Activated T-helper 1 cell treated with anti-CD3 and anti-CD28 coated beads, Interleukin-2, amount 50 U/mL, for 16 hours (primary cell): ENCODE data around the gene NCOA3.

ENCODE experiments used
- DNase-seq, 2 donors: peaks; one replicate each; pipeline ENCODE4 v3.0.0-alpha.2; 2020; ENCODE audit warnings: low read depth in 1 of 2, low spot score in 1 of 2

The NCOA3 gene

DNA sequence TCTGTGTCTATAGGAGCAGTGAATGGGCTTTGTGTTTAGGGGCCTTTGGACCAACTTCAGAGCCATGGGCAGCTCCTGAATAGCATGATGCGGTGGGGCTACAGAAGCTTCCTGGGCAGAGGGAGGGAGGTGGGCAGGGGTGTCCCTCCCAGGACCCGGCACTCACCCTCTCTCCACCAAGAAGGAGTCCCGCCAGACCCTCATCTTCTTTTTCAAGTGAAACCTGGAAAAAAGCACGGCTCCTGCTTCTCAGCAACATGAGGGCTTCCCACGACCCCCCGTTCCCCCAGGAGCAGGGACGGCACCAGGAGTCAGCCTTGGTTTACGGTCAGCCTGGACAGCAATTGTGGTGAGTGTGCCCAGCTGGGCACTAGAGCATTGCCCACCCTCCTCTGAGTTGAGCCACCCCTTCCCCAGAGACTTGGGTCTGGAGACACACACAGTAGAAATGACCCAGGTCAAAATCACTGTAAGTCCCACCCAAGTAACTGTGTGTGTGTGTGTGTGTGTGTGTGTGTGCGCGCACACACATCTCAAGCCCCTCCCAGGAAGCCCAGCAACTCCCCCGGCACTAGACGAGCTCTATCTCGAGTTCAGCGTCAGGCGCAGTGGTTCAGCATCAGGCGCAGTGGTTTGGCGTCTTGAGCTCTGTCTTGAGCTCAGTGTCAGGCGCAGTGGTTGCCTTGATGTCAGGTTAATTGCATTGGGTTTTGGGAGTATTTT is 175.4 kb downstream of the NCOA3 start:
- no peak for DNase-seq

DNA sequence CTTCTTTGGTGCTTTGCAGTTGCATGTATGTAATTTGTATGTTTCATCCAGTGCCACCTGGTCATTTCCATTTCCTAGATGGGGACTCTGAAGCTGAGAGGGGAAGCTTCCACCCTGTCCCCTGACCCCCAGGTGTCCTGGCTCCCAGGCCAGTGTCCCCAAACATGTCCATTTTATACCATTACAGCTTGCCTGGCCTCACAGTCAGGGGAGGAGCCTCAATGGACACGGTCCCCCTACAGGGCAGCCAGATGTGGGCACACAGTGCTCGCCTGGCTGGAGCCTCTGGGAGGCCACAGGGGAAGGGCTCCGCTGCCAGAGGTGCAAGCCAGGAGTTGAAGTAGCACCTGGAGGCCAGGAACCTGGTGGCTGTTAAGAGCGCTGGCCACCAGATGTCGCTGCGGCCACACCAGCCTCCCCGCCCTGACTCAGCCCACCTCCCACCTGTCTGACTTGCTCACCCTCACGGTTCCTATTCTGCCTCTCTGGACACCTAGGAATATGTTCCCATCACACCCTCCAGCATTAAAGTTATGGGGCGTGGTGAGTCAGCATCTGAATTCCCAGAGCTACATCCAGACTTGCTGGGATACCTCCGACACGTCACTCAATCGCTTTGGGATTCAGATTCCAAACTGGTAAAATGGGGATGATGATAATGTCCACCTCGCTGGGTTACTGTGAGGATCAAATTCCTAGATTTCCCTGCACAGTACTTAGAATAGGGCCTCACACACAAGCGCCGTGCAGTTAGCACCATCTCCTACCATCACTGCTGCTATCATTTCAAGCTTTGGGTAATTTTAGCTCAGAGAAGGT is 176.2 kb downstream of the NCOA3 start:
- DNase-seq, result peak; percentile 26 to 43

DNA sequence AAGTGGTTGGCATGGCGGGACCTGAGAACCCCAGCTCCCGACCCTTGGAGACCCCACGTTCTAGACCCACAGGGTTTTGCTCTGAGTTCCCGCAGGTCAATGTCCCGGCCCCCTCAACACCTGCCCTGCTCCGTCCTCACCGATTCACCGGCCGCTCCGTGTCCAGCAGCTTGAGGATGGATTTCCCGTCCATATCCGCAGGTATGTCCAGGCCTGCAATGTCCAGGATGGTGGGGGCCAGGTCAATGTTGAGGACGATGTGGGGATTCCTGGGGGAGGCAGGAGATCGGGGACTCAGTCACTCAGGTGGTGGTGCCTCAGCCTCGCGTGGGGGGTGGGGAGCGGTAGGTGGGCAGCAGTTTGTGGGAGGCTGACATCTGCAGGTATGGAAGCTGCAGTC is 176.8 kb downstream of the NCOA3 start:
- DNase-seq, result no peak

DNA sequence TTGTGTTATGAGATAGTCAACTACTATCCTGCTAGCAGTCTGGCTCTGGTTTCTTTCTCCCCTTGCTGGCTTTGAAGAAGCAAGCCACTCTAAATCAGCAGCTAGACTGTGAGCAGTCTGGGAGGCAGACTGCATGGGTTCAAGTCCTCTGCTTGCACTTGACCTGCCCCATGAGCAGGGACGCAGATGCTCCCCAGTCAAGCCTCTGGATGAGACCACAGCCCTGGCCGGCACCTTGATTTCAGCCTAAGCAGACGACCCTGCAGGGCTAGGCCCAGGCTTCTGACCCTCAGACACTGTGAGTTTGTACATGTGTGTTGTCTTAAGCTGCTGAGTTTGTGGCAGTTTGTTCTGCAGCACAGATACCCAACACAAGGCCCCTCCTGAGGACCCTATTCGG is 177.8 kb downstream of the NCOA3 start:
- no peak for DNase-seq

DNA sequence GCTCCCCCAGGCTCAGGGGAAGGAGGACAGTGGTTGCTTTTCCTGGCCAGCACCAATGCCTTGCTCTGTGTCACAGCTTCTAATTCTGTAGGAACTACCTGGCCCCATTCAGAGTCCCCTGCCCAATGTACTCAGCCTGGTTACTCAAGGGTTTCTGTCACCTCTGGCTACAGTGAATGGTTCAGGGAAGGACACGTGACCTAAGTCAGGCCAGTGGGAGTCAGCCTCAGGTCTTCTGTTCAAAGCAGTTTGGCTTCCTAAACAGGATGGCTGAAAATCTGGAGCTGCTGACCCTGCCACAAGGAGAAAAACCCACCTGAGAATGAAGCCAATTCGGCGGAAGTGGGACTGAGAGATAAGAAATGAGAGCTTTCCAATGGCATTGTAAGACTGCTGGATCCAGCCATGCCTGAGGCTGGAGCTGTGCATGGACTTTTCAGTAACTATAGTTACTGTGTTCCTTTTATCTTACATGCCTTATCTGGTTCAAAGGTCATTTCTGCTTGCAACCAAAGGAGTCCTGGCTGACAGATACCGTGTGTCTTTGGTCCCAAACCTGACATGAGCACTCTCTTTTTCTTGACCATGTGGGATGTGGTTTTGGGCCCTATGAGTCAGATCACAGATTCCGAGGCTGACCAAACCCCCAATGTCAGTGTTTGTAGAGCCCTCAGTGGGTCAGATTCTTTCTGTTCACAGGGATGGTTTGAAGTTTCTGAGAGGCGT is 179.3 kb downstream of the NCOA3 start:
- DNase-seq, result no peak

DNA sequence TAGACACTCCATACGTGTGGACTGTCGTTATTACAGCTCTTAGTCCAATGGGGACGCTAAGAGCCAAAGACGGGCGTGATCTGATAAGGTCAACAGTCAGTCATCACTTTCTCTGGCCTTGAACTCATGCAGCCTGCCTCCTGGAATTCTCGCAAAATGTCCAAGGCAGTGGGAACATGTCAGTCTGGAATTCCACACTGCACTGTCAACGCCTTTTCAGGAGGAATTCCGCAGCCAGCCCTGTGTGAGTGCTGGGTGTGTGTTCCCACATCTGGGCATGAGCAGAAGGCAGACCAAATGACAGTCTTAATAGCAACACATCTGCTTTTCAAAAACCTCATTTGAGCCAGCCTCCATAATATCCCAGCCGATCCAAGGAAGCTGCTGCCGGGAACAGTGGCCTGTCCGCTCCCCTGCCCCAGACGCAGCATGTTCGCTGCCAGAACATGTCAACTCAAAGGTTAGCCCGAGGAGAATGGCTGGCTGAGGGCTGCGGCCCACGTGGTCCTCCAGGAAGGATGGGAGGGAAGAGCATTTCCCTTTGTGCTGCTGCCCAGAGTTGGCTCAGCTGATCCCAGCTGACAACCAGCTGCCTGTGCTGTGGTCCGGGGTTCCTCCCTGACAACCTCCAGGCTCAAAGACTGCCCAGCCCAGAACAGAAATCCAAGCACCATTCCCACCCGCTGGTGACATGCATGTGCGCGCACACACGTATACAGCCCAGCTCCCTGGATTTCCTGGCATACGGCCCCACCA is 180.5 kb downstream of the NCOA3 start:
- DNase-seq, result no peak

DNA sequence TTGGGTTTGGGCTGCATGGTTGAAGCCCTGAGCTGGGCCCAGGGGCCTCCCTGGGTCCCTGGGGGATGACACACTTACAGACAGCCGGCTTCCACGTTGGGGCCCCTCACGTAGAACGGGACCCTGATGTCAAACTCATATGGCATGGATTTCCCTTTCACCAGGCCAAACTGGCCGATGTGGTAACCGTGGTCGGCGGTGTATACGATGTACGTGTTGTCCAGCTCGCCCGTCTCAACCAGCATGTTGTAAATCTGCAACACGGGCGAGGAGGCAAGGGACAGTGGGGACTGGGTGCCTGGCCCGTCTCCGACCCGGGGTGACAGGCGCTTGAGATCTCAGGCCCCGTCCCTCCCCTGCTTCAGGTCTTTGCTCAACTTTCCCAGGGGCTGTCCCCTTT is 181.2 kb downstream of the NCOA3 start:
- no peak for DNase-seq

DNA sequence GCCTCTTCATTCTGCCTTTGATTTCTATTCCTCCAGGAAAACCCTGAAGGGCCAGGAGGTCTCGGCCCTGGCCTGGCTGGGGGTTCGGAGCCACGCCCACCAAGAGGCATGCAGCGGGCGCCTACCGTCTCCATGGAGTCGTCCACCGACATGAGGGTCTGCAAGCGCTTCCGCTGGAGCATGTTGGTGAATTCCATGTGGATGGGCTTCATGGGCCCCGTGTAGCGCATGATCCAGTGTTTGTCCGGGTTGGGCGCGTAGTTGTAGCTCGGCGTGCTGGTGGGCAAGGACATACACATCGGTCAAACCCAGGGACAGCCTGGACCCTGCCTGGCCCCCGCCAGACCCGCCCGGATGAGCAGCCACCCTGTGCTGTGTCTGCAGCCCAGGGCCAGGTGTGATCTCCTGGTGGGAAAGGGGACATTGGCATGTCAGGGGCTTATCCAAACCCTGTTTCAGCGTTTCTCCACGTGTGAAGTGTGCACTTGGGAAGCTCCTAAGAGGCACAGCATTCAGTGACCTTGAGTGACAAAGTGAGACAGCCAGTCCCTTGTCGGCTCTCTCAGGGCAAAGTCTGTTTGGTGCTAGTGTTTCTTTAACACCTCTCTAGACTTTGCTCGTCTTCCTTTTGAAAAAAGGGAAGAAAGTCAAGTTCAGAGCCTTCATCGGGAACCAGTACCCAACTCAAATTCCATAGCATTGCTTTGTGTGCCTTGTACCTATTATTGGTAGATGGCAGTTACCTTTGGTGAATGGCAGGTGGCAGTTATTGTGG is 182.8 kb downstream of the NCOA3 start:
- no peak for DNase-seq

DNA sequence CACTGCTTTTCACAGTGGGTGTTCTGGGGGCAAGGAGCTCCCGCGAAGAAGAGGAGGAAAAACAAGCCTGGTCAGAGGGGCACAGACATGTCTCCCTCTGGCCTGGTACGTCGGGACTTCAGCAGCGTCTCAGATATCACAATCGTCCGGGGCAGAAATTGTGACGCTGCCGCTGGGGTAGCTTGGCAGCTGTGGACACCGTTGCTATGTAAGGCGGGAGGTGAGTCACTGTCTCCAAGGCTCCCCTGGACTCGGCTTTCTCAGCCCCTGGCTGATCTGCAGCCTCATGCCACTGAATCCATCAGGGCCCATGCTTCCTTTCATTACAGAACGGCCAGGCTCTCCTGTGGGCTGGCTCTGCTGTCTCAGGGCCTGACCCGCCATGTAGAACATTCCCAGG is 184.9 kb downstream of the NCOA3 start:
- no peak for DNase-seq

- no peak for DNase-seq
These were observed 185.7 kb downstream of the NCOA3 start for GRCh38 chr20:47687095-47687987.

DNA sequence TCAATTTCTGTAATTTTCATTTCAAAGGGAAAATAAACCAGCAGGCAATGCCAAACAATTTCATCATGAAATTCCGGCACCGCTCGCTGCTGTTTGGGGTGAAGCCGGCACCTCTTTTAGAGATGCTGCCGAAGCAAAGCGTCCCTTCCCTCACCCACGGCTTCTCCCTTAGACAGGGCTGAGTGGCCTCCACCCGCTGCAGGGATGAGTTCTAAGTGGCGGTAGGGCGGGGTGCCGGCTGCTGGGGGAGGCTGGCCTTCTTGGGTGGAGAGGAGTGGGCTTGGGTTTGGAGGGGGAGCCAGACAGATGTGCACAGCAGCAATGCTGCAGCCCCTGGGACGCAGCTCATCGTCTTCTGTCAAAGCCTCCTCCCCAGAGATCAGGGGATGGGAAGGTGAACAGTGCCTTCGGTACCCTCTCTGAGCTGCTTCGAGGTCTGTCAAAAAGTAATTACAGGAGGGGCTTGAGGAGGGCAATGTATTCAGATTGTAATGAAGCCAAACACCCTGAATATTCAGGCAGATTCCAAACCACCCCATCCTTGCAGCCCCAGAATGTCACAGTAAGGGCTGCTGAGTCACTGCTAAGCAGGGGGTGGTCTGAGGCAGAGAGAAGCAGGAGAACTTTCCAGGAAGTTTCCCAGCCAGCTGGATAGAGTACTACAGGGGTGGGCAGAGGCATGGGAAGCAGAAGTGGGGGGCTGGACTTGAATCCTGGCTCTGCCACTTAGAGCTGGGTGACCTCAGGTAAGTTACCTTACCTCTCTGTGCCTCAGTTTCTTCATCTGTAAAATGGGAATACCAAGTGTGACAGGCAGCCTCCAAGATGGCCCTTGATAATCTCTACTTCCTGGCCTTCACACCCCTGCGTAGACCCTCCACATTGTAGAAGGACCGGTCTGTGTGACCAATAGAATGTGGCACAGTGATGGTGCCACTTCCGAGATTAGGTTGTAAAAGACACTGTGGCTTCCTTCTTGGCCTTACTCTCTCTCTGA is 187.0 kb downstream of the NCOA3 start:
- DNase-seq, result no peak

- DNase-seq, result no peak
These were observed 188.0 kb downstream of the NCOA3 start for GRCh38 chr20:47689731-47690130.

GRCh38 chr20:47691625-47692024 is 189.9 kb downstream of the NCOA3 start:
- no peak for DNase-seq

DNA sequence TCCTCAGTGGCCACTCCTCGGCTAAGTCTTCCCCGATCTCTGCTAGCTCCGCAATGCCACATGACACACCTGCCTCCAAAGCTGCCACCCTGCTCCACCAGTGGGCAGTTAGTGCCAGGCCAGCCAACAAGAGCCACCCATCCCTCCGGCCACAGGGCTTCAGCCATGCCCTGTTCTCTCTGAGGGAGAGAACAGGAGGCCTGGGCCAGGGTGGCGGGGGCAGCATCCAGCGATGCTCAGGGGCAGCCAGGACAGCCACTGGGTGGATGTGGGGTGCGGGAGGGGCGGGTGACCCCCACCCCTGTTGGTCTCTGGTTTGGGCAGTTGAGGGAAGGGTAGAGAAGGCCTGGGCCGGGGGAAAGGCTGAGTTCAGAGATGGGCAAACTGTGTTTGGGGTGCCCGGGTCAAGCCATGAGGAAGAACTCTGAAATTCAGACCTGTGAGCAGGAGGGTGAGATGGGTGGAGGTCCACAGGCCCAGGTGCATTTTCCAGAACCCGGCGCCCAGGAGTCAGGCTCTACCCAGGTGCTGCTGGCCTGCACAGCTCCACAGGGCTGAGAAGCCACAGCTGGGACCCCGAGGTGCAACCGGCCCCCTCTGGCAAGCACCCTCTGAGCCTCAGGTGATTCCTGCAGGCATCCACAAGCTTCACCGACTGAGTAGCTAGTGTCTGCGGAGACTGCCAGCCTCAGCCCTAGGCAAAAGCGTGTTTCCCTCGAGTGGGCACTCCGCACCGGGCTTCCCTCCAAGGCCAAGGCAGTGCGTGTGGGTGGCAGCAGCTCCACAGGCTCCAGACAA is 192.5 kb downstream of the NCOA3 start:
- DNase-seq, result no peak

GRCh38 chr20:47696856-47697255 is 195.2 kb downstream of the NCOA3 start:
- no peak for DNase-seq

GRCh38 chr20:47698142-47698541 is 196.5 kb downstream of the NCOA3 start:
- no peak for DNase-seq

GRCh38 chr20:47699818-47700217 is 198.1 kb downstream of the NCOA3 start:
- DNase-seq, result no peak
